Mammary microvascular endothelial cell (primary cell): Measurements from ENCODE around the gene GFRAL. TPM values are rescaled to one million over a fixed set of nuclear protein-coding genes. Genes with fewer than 3 reads are reported as not detected.

Experiments used
- total RNA-seq: library from RNA; depleted of rRNA; stranded (reverse); fragments of >200 nt; gene quantifications from 2 replicates; pipeline ENCODE4 v1.2.3, GENCODE V29; 2015

GFRAL gene
- not detected in 2 replicates for total RNA-seq

GRCh38 chr6:55327169-55327568, at the start of gene GFRAL:
Gene GFRAL (plus strand): TSS chr6:55327469. CDS start chr6:55327555, 86 bp downstream.

Other genes starting within 250 kb of the GFRAL start
- gene HCRTR2, start 153.0 kb upstream of the GFRAL start, total RNA-seq = not detected in 2 replicates